Mesodermal cell (in vitro differentiated cells): ENCODE data around the gene PDS5A.
"Not testable (repeated sequence)": the region's sequence is repeated elsewhere in the genome, so short reads cannot be mapped to it uniquely, and the experiment has no call there.

Experiments used
- H3K27ac ChIP-seq: 2 replicates; pipeline ENCODE4 v1.7.0; 2013; ENCODE audit warnings: mild to moderate bottlenecking, low read depth, low read length, moderate library complexity; ENCODE audit not compliant: severe bottlenecking
- H3K36me3 ChIP-seq: 2 replicates; pipeline ENCODE4 v1.7.1; 2013; ENCODE audit warnings: mild to moderate bottlenecking, low read length, moderate library complexity; ENCODE audit not compliant: control insufficient read depth, insufficient read depth
- H3K4me1 ChIP-seq: one replicate; pipeline ENCODE4 v1.7.1; 2013; ENCODE audit warnings: mild to moderate bottlenecking, low read length; ENCODE audit not compliant: insufficient read depth, control insufficient read depth, poor library complexity, severe bottlenecking
- H3K4me3 ChIP-seq: 2 replicates; pipeline ENCODE4 v1.7.0; 2013; ENCODE audit warnings: low read length, control low read depth, mild to moderate bottlenecking; ENCODE audit not compliant: insufficient read depth, poor library complexity, severe bottlenecking; ENCODE audit errors: extremely low read depth
- H3K9me3 ChIP-seq: 2 replicates; pipeline ENCODE4 v1.7.1; 2013; ENCODE audit warnings: mild to moderate bottlenecking, low read length, moderate library complexity; ENCODE audit not compliant: control insufficient read depth
- WGBS, 2 experiments: methylation state at CpG; one replicate each; pipeline ENCODE4 v1.1.5; 2013; ENCODE audit warnings: missing lambda C conversion rate in 2 of 2; ENCODE audit not compliant: insufficient coverage in 2 of 2; 5-methylcytosine and 5-hydroxymethylcytosine counted together

PDS5A gene

DNA sequence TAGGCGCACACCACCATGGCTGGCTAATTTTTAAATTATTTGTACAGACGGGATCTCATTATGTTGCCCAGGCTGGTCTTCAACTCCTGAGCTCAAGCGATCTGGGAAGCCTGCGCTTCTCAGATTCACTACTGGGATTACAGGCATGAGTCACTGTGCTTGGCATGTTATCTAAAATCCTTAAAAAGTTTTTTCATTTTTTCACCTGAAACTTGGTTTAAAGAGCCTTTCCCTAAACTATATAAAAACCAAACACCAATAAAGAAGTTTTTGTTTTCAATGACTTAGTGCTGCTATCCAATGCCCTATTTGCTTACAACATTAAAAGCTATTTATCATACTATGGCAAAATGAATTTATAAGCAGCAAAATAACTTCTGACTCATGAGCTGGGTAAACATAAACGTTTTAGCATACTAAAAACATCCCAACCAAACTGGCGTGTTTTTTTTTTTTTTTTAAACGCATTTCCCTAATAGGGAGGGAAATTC, 151.9 kb downstream of the PDS5A start:
- H3K4me3 ChIP-seq, result no peak overlapping the region
- peaks cover 62% of the 10 kb centered on the region for H3K36me3 ChIP-seq
- H3K9me3 ChIP-seq, result no peaks in the 10 kb centered on the region
- peaks cover 13% of the 10 kb centered on the region for H3K4me1 ChIP-seq
- peak overlapping the region; percentile 70 for H3K27ac ChIP-seq
- WGBS, 2 experiments, result 76 to 93% methylated on average over 4 of the region's 7 CpGs

DNA sequence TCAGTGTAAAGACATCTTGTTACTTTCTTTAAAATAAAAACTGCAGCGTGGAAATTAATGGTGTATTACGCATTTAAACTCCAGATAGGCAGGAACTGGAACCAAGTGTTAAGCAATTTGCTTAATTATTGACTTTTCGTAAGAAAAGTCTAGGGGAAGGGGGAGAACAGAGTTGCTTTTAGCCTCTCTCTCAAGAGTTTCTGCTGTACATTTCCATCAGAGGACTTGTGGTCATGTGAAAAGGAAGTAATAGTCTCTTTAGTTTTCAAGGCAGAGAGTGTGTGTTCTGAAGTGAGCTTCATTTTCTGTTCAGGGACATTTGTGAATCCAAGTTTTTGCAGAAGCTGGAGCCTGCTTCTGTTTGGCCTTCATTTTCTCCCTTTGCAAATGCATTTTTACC, 152.6 kb downstream of the PDS5A start:
- Histone ChIP-seq H3K36me3 (peaks cover 55% of the 10 kb centered on the region), H3K27ac (peak overlapping the region; percentile 70), H3K9me3 (no peaks in the 10 kb centered on the region), H3K4me1 (peaks cover 13% of the 10 kb centered on the region), H3K4me3 (no peak overlapping the region)
- WGBS, 2 experiments, result 93 to 100% methylated on average over 2 to 3 of the region's 3 CpGs

DNA sequence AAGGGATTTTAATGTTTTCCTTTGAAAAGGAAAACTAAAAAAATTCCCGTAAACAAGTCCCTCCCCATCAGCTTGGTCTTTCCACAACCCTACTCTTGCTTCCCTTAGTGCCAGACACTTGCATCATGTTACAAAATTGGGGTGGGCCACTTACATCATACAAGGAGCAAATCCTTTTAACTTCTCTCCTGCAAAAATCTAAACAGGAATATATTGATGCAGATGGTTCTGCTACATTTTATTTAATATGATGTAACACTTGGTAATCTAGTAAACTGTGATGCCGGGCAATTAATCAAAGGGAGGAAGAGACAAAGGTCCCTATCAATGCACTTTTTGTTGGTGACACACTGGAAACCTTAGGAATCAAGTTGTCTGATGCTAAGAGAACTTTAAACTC, 154.5 kb downstream of the PDS5A start:
- 100% methylated on average over 1 of the region's 2 CpGs; no CpG with 5 or more reads in 1 of the 2 experiments for WGBS, 2 experiments
- Histone ChIP-seq H3K4me1 (peaks cover 13% of the 10 kb centered on the region), H3K27ac (peak overlapping the region; percentile 13), H3K9me3 (no peaks in the 10 kb centered on the region), H3K36me3 (peaks cover 39% of the 10 kb centered on the region), H3K4me3 (no peak overlapping the region)

DNA sequence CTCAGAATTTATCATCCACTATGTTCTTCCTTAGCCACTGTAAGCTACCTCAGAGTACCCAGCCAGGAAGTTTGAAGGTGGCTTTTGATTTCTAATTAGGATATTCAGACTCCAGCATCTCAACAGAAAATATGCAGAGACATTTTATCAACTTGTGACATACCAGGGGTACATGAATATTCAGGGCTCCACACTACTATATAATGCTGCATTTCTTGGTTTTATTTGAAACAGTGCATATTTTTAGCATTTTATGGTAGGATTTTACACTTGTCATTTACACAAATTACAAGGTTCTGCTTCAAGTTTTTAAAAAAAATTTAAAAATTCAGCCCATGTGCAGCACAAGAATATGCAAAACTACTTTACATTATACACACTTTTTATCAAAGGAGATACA, 155.0 kb downstream of the PDS5A start:
- no peak overlapping the region for H3K27ac ChIP-seq
- peaks cover 13% of the 10 kb centered on the region for H3K4me1 ChIP-seq
- H3K36me3 ChIP-seq, result peaks cover 33% of the 10 kb centered on the region
- H3K9me3 ChIP-seq, result no peaks in the 10 kb centered on the region
- H3K4me3 ChIP-seq, result no peak overlapping the region

DNA sequence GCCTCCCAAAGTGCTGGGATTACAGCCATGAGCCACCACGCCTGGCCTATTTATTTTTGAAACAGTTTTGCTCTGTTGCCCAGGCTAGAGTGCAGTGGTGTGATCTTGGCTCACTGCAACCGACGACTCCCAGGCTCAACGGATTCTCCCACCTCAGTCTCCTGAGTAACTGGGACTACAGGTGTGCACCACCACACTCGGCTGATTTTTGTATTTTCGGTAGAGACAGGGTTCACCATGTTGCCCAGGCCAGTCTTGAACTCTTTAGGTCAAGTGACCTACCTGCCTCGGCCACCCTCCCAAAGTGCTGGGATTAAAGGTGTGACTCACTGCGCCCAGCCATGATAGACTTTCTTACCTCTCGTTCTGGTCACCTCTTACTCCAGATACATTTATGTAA, 155.8 kb downstream of the PDS5A start:
- H3K9me3 ChIP-seq, result no peaks in the 10 kb centered on the region
- 93 to 94% methylated on average over 7 to 8 of the region's 9 CpGs for WGBS, 2 experiments
- peaks cover 28% of the 10 kb centered on the region for H3K36me3 ChIP-seq
- no peak overlapping the region for H3K4me3 ChIP-seq
- H3K27ac ChIP-seq, result no peak overlapping the region
- peaks cover 13% of the 10 kb centered on the region for H3K4me1 ChIP-seq

DNA sequence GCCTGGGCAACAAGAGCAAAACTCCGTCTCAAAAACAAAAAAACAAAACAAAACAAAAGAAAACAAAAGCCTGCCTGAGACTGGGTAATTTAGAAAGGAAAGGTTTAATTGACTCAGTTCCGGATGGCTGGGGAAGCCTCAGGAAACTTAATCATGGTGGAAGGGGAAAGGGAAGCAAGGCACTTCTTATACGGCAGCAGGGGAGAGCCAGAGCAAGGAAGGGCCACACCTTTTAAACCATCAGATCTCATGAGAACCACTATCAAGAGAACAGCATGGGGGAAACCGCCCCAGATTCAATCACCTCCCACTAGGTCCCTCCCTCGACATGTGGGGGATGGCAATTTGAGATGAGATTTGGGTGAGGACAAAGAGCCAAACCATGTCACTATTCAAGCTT, 157.5 kb downstream of the PDS5A start:
- Histone ChIP-seq H3K4me3 (no peak overlapping the region), H3K27ac (peak overlapping the region; percentile 10)
- WGBS, 2 experiments, result 86 to 100% methylated on average over 1 of the region's 5 CpGs

DNA sequence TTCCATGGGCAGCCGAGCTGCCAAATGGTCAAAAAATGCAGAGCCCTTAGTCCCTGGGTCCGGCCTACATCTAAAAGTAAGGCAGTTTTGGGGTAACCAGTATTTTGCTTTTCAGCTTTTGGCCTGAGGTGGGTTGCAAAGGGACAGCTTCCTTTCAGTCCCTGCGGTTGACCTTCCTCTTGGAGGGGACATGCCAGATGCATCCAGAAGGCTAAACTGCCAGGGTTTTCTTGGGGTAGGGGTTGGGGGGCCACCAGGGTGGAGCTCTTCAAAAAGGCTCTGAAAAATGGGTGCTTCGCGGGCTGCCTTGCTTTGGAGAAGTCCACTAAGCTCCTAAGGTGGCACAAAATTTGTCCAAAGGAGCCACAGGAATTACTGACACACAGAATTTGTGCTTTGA, 159.1 kb downstream of the PDS5A start:
- no peak overlapping the region for H3K4me3 ChIP-seq
- H3K9me3 ChIP-seq, result no peaks in the 10 kb centered on the region
- WGBS, 2 experiments, result 93 to 98% methylated on average over 4 of the region's 5 CpGs
- no peak overlapping the region for H3K27ac ChIP-seq
- peaks cover 15% of the 10 kb centered on the region for H3K36me3 ChIP-seq
- H3K4me1 ChIP-seq, result no peaks in the 10 kb centered on the region

More for the DNA sequence above, 157.5 kb downstream of the PDS5A start:
- H3K36me3 ChIP-seq, result peaks cover 18% of the 10 kb centered on the region
- H3K9me3 ChIP-seq, result no peaks in the 10 kb centered on the region
- peaks cover 3% of the 10 kb centered on the region for H3K4me1 ChIP-seq

DNA sequence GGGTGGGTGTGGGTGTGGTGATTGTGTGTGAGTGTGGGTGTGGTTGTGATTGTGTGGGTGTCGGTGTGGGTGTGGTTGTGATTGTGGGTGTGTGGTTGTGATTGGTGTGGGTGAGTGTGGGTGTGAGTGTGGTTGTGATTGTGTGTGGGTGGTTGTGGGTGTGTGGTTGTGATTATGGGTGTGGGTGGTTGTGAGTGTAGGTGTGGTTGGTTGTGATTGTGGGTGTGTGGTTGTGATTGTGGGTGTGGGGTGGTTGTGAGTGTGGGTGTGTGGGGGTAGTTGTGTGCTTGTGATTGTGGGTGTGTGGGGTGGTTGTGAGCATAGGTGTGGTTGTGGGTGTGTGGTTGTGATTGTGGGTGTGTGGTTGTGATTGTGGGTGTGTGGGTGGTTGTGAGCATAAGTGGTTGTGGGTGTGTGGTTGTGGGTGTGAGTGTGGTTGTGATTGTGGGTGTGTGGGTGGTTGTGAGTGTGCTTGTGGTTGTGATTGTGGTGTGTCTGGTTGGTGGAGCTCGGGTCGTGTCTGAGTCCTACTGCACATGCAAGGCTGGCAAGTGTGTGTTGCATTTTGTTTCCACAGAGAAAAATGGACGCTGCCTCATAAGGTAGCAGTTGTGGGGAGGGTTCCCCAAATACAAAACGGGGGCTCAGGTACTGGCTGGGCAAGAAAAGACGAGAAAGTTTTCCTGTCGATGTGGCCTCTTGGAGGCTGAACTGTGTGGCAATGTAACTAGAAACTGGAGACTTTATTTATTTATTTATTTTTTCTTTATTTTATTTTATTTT, 163.1 kb downstream of the PDS5A start:
- H3K9me3 ChIP-seq, result no peaks in the 10 kb centered on the region
- H3K27ac ChIP-seq, result no peak overlapping the region
- H3K4me3 ChIP-seq, result no peak overlapping the region
- WGBS, 2 experiments, result 91 to 96% methylated on average over 4 to 7 of the region's 7 CpGs
- no peaks in the 10 kb centered on the region for H3K36me3 ChIP-seq
- H3K4me1 ChIP-seq, result no peaks in the 10 kb centered on the region

DNA sequence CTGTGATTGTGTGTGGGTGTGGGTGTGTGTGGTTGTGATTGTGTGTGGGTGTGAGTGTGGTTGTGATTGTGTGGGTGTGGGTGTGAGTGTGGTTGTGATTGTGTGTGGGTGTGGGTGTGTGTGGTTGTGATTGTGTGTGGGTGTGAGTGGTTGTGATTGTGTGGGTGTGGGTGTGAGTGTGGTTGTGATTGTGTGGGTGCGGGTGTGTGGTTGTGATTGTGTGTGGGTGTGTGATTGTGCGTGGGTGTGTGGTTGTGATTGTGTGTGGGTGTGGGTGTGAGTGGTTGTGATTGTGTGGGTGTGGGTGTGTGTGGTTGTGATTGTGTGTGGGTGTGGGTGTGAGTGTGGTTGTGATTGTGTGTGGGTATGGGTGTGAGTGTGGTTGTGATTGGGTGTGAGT, 163.9 kb downstream of the PDS5A start:
- not testable (repeated sequence) for H3K27ac ChIP-seq
- 60% methylated on average over 1 of the region's 2 CpGs; no CpG with 5 or more reads in 1 of the 2 experiments for whole genome bisulfite sequencing, 2 experiments

DNA sequence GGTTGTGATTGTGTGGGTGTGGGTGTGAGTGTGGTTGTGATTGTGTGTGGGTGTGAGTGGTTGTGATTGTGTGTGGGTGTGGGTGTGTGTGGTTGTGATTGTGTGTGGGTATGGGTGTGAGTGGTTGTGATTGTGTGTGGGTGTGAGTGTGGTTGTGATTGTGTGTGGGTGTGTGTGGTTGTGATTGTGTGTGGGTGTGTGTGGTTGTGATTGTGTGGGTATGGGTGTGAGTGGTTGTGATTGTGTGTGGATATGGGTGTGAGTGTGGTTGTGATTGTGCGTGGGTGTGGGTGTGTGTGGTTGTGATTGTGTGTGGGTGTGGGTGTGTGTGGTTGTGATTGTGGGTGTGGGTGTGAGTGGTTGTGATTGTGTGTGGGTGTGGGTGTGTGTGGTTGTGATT, 164.7 kb downstream of the PDS5A start:
- not testable (repeated sequence) for H3K9me3 ChIP-seq, H3K4me1 ChIP-seq, H3K27ac ChIP-seq, H3K36me3 ChIP-seq, H3K4me3 ChIP-seq
- WGBS, 2 experiments, result no CpG with 5 or more reads among the region's 1 CpG

More for the DNA sequence above, 163.9 kb downstream of the PDS5A start:
- H3K4me3 ChIP-seq, H3K4me1 ChIP-seq, H3K36me3 ChIP-seq, H3K9me3 ChIP-seq: not testable (repeated sequence)

DNA sequence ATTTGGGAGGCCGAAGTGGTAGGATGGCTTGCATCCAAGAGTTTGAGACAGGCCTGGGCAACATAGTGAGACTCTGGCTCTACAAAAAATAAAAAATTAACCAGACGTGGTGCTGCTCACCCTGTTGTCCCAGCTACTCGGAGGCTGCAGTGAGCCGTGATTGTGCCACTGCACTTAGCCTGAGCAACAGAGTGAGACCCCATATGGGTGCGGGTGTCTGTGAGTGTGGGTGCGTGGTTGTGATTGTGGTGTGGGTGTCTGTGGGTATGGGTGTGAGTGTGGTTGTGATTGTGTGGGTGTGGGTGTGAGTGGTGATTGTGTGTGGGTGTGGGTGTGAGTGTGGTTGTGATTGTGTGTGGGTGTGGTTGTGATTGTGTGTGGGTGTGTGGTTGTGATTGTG, 165.2 kb downstream of the PDS5A start:
- H3K9me3 ChIP-seq, result no peaks in the 10 kb centered on the region
- WGBS, 2 experiments, result 93 to 100% methylated on average over 3 to 6 of the region's 6 CpGs
- H3K4me1 ChIP-seq, result no peaks in the 10 kb centered on the region

More for the DNA sequence above, 165.2 kb downstream of the PDS5A start:
- Histone ChIP-seq H3K27ac (no peak overlapping the region), H3K4me3 (no peak overlapping the region), H3K36me3 (no peaks in the 10 kb centered on the region)
